GM06990 (cell line): ENCODE data around the gene BAD.

Experiments used
- DNase-seq: peaks from one replicate; pipeline ENCODE4 v3.0.0-alpha.2; 2011; ENCODE audit not compliant: insufficient read length; ENCODE audit errors: extremely low read depth
- H3K27me3 ChIP-seq: replicated peaks from 2 replicates; pipeline ENCODE4 v1.6.0; 2011; ENCODE audit warnings: low read length; ENCODE audit not compliant: control insufficient read depth, insufficient read depth
- H3K36me3 ChIP-seq: 2 replicates; pipeline ENCODE4 v1.5.1; 2011; ENCODE audit warnings: low read length; ENCODE audit not compliant: control insufficient read depth, insufficient read depth
- H3K4me3 ChIP-seq: replicated peaks from 2 replicates; pipeline ENCODE4 v1.5.1; 2011; ENCODE audit warnings: low read depth, mild to moderate bottlenecking, control low read depth, low read length
- CTCF ChIP-seq: IDR thresholded peaks from 2 replicates; pipeline ENCODE4 v1.5.1; 2011; ENCODE audit warnings: low read length, control low read depth, mild to moderate bottlenecking, inconsistent platforms; ENCODE audit not compliant: insufficient read depth, poor library complexity, severe bottlenecking

The BAD gene

GRCh38 chr11:64243236-64243854, 41.1 kb downstream of the BAD start:
- Histone ChIP-seq H3K4me3 (no peak overlapping the region), H3K27me3 (no peaks in the 10 kb centered on the region), H3K36me3 (peaks cover 14% of the 10 kb centered on the region)
- no peak for DNase-seq
- no peak for TF ChIP-seq CTCF

GRCh38 chr11:64241491-64242374, 42.7 kb downstream of the BAD start:
- no peak for TF ChIP-seq CTCF
- H3K27me3 ChIP-seq = no peaks in the 10 kb centered on the region
- H3K36me3 ChIP-seq = peaks cover 14% of the 10 kb centered on the region
- no peak for DNase-seq
- peak overlapping the region; percentile 89 for H3K4me3 ChIP-seq

- no peaks in the 10 kb centered on the region for H3K27me3 ChIP-seq
- H3K4me3 ChIP-seq = peak overlapping the region; percentile 89
- peaks cover 14% of the 10 kb centered on the region for H3K36me3 ChIP-seq
- DNase-seq = peak; percentile 99
- TF ChIP-seq CTCF = no peak
Measured at GRCh38 chr11:64241241-64241490, 43.3 kb downstream of the BAD start.

GRCh38 chr11:64240435-64241240, 43.8 kb downstream of the BAD start, which contains the start of gene FKBP2:
Gene FKBP2, plus strand, starts transcription at chr11:64241095. Its CDS starts 1,293 bp downstream, at chr11:64242388.
- no peak for TF ChIP-seq CTCF
- H3K36me3 ChIP-seq = peaks cover 14% of the 10 kb centered on the region
- H3K4me3 ChIP-seq = peak within 1 kb of the TSS; percentile 89
- peak; percentile 99 for DNase-seq
- no peaks in the 10 kb centered on the region for H3K27me3 ChIP-seq

- peaks cover 13% of the 10 kb centered on the region for H3K36me3 ChIP-seq
Measured at GRCh38 chr11:64239662-64240434, 44.6 kb downstream of the BAD start.

More at GRCh38 chr11:64239662-64240434, 44.6 kb downstream of the BAD start:
- peak overlapping the region; percentile 89 for H3K4me3 ChIP-seq
- DNase-seq = peak; percentile 67
- TF ChIP-seq CTCF = no peak
- no peaks in the 10 kb centered on the region for H3K27me3 ChIP-seq
